ENCODE results near the gene HMCN1.

HMCN1 gene

DNA sequence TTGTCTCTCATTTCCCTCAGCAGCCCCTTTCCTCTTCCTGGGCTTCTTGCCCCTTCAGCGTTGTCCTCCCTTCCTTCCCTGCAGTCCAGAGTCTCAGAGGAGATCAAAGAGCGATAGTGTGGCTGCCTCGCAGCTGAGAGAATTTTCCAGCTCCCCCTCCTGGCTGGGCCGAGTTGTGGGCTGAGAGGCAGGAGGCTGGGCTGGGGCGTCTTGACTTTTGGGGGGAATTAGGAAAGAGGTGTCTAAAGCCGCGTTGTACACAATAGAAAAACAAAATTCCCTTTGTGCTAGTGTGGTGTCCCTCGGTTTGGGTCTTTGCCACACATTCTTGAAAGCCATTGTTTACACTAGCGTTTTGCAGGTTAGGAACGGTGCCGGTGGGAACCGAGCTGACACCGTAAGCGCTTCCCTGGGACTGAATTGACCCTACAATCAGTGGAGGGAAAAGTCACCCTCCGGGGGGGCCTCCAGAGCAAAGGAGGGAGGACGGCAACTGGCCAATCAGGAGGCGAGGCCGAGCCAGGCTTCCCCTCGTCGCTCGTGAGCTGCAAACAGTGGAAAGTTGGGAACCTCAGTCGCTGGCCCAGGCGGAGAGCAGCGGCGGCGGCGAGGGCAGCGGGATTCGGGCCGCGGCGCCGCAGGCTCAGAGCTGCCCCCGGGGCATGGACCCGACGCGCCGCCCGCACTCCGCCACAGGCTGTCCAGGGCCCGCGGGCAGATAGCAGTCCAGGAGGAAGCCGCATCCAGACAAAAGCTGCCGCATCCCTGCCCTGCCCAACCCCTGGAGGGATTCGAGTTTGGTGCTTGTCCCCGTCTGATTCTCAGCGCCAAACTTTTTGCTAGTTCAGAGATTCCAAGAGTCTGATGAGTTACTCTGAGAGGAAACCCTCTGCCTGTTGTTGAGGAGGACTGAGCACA lies at the start of gene HMCN1:
Gene HMCN1, plus strand, starts transcription at position 574 of the 918 bp plus-strand sequence. CDS start 389 bp downstream, outside the sequence.
- peak; percentile 47 to 75 for DNase-seq

DNA sequence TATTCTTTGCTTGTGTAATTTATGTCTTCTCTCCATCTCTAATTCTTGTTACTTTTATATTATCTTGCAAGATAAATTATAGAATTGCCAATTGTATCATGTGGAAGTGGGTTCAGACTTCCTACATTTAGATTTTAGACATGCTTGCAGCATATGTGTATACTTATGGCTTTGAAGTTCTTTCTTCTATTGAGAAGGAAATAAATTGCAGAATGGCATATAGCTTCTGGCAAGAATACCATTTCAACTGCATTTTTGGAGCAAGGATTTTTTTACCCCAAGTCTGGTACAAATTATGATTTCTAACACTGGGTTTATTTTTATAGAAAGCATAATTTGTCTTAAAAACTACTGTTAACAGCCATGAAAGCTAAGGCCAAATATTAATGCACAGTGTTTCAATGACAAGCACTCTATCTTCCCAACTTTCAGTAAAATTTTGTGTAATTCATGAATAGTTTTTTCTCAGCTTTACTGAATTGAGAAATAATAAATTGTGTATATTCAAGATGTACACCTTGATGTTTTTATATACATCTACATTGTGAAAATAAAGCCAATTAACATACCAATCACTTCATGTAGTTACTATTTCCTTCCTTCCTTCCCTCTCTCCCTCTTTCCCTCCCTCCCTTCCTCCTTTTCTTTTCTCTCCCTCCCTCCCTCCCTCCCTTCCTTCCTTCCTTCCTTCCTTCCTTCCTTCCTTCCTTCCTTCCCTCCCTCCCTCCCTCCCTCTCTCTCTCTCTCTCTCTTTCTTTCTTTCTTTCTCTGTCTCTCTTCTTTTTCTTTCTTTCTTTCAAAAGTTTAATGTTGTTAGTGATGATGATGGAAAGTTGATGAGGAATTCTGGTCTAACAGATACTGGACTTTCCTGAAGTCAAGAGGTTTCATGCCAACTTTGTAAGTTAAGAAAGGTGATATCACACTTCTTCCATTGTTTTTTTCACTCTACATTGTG lies 47.1 kb upstream of the HMCN1 start:
- DNase-seq = no peak

DNA sequence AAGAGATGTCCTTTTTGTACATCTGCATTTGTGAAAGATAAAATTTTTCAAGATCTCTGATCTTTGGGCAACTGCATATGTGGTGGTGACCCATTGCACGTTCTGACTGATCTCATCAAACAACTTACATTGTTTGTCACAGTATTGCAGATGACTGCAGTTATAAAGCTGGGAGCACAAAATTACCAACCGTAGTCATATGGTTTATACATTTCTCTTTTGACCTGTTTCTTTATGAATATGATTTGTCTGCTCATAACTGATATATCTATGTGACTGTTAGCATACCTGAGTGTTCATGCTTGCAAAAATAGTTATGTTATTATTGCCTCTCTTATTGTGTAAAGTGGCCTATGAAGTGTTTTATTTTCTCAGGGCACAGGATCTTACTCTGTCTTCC lies 43.7 kb upstream of the HMCN1 start:
- DNase-seq = no peak

DNA sequence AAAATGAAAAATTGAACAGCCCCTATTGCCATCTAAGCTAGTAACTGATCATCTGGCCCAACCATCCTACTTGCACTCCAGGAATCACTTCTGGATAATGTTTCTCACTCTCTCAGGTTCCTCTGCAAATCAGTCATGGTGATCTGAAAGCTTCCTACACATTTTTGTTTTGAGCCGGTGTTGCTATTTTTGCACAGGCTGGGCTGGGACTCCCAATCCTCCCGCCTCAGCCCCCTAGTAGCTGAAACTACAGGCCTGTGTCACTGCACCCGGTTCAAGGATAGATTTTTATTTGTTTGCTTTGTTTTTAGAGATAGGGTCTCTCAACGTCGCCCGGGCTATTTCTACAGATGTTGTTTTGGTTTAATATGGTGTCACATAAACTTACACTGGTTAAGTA lies 40.5 kb upstream of the HMCN1 start:
- no peak for DNase-seq

DNA sequence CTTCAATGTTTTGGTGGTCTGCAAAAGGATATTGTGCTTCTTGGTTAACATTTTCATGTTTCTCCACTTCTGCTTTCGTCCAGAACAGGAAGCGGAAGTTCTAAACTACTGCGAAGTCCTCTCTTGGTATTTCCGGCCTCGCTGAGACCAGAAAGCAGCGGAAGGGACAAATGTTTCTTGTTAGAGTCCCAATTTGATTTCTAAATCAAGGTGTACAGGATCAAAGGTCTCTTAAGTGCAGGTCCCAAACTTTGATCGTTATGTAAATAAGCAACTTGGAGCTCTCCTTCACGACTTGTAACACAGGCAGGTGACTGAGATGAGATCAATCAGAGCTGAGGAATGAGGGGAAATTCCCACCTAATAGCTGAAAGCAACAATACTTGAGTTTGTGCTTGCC lies 40.1 kb upstream of the HMCN1 start:
- DNase-seq = no peak

DNA sequence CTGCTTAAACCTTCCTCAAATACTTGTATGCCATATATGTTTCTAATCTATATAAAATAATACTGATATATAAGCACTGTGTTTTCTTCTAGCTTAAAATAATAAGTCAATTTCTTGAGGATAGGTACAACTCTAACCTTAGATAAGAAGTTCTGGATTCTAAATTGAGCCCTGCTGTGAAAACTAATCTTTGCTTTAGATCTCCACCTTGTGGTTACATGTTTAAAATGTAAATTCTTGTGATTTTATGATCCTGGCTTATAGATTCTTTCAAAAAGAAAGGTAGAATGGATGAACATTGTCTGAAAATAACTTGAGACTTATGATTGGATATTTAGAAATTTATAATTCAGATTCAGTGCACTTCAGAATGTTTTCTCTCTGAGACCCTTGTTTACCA lies 38.9 kb upstream of the HMCN1 start:
- DNase-seq = no peak

DNA sequence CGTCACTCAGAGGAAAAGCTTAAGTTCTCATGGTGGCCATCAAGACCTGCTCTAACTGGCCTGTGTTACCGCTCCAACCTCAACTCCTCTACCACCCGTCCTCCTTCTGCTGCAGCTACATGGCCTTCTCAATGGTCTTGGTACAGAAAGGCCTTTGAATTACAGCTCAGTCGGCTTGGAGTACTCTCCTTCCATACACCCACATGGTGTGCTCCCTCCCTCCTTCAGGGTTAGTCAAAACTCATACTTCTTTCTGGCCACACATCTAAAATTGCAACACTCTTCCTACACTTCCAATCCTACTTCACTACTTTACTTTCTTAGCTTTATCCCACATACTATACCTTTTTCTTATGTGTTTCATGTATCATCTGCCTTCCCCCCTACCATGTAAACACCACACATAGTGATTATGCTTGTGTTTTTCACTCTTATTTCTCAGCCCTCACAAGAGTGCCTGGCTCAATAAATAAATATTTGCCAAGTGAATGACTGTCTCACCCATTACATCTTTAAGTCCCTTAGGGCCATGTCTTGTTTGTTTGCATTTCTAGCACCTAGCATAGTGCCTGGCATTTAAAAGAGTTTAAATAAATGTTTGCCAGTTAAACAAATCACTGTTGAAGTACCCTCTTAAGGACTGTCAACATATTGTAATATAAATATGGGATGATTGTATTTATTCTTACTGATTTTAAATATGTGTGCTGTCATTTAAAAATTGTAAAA lies 37.6 kb upstream of the HMCN1 start:
- peak; percentile 18 to 59 for DNase-seq

DNA sequence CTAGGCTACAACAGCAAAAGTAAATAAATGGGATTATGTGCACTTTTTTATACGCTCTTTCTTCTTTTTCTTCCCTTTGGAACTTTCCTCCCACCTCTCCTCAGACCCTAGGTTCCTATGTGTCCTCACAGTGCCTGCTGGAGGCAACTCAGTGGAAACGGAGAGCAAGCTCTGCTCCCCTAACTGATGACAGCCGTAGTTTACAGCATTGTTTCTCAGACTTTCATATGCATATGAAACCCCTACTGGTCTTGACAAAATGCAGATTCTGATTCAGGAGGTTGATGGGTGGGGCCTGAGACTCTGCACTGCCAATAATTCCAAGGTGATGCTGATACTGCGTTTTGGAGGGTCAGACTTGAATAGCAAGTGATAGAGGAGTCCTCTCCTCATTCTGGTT lies 34.3 kb upstream of the HMCN1 start:
- DNase-seq = no peak

DNA sequence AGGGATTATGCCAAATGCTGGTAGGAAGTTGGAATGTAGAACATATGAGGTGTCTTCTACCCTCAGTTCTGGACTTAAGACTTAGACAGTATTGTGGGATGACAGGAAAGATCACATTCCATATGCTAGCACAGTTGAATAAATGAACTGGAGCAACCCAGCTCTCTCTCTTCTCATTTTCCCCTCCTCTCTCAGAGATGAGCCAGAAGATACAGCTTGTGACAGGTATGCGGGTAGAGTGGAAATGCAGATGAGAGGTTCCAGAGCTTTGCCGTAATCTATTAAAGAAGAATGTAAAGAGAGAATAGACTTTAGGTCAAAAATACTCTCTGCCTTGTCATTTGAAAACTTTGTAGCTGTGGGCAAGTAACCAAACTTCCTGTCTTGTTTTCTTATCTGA lies 32.5 kb upstream of the HMCN1 start:
- no peak for DNase-seq

DNA sequence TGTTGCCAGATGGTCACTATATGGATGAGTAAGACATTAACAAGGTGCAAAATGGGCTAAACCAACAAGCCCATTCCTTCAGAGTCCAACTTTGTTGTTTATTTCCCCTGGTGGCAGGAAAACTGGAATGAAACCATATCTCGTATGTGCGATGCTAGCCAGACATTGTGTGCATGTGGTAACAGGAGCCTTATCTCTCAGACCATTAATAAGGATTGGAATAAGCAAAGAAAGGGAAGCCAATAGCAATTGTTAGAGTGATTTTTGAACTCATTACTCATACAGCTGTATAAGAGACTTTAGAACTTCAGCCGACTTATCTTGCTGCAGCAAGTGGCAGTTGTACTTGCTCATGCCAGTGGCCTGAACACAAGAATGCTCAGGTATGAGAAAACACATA lies 30.0 kb upstream of the HMCN1 start:
- DNase-seq = no peak

DNA sequence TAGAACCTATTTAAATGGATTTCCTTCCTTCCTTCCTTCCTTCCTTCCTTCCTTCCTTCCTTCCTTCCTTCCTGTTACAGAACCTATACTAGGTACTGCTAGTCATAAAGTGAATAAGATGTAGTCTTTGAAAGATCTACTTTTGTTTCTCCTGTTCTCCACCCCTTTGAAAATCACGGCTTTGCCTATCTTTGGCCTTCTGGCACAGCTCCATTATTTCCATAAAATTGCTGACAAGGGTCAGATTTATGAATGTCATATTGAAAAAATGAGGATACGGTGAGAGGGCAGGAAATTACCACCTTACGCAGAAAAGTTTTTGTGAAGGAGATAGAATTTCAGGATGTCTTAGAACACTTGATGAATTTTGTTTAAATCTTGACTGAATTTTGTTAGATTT lies 18.1 kb upstream of the HMCN1 start:
- no peak for DNase-seq

DNA sequence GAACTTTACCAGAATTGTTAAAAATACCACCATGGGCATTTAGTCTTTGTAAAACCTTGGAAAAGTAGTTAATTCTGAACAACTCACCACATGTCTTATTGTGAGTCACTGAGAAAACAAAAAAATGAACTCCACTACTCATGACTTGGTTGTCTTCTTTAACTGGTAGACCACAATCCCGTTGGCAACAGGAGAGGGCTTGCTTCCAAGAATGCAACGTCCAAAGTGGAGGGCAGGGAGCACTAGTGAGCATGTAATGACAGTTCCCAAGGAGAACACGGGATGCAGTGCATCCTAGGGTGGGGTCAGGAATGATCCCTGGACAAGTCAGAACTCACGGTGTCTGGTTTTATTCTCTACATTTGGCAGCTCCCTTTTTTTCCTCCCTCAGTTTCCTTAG lies 15.2 kb upstream of the HMCN1 start:
- DNase-seq = no peak

DNA sequence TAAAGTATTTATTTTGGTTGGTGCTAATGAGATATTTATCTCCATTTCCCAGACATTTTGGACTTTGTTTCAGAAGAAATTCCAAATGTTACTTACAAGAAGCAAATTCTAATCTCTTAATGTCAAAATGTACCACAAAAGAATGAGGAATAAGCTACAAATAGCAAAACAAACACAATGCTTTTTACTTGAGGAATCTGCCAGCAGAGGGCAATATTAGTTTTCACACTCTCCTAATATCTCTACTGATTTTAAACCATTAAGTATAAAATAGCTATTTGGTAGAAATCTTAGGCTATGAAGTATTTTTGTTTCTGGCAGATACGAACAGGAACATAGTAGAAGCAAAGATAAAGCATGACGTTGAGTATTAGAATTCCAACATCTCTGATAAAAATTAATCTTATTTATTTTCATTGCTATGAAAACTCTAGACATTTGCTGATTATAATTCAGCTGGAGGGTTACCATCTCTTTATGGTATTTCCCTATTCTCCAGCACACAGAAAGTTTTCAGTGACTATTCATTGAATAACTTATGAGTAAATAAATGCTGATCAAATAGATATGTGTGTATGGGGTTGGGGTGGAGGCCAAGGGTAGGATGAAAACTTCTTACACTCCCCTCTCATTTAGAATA lies 13.4 kb upstream of the HMCN1 start:
- peak in 1 of 2 experiments; percentile 51 for DNase-seq

DNA sequence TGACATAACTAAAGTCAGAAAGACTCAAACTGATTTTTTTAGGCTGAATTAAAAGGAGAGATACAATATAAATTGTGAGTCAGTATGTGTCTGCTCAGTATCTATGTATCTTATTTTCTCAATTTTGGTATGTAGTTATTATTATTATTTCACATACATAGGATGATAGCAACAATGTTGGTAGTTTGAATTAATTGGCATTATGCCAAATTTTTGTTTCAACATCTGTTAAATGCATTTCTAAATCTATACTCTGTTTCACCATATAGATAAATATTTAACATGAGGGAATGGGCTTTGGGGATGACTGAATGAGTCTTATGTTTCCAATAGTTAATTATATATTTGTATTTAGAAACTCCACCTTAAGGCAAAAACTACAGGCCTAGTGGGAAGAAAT lies 12.6 kb upstream of the HMCN1 start:
- no peak for DNase-seq

DNA sequence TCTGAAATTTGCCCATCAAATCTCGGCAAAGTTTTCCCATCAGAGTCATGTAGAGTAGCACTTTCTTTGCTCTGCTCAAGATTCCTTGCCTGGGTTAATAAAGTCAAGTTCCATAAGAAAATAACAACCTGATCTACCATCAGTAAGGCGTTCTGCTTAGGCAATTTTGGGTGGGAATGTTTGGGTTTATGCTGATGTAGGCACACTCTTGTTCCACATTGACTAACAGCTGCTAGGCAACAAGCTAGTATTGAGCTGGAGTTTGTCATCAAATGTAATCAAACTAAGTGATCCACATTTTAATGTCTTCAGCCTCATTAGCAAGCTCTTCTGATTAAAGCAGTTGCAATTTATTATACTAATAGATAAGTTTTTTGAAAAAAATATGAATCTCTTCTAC lies 12.1 kb upstream of the HMCN1 start:
- DNase-seq = no peak

DNA sequence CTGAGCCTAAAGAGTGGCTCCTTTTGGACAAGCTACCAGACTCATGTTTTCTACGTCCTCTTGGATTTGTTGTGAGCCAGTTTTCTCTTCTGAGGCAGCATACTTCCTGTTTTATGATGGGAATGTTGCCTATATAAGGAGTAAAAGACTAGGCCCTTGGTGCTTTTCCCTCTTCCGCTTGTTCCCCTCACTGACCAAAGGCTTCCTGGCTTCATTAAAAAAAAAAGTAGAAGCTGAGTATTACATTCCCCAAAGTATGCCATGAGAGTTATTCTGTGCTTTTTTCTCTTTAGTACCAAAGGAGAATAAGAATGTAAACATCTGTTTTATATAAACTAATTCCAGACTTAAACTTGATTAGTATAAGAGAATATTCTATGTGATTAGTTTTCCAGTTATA lies 6.5 kb upstream of the HMCN1 start:
- no peak for DNase-seq

DNA sequence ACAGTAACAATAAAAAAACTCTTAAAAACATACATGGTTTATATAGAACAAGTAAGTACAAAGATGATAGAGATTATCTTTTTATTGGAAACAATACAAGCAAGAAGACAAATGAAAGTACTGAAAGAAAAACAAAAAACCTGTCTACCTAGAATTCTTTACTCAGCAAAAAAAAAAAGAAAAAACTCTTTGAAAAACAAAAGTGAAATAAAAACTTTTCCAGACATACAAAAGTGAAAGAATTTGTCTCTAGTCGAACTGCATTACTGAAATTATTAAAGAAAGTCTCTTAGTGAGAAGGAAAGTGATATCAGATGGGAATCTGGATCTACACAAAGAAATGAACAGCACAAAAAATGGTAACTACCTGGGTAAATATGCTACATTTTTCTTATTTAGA lies 2.7 kb upstream of the HMCN1 start:
- no peak for DNase-seq

DNA sequence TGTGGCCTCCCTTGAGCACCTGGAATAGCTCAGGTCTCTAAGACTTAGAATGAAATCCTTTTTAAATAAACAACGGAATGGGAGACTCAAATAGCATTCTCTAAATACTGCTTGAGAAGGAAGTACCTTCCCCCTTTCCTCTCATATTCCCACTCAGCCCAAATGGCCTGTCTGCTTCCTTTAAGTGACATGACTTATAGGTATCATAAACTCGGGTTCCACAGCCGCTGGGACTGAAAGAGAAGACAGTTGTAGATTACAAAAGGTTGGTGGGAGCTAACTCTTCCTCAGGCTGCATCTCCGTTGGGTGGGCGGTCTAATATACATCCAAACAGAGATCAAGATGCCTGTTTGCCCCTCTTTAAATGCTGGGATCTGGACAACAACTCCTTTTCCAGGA lies 1.2 kb upstream of the HMCN1 start:
- no peak for DNase-seq

DNA sequence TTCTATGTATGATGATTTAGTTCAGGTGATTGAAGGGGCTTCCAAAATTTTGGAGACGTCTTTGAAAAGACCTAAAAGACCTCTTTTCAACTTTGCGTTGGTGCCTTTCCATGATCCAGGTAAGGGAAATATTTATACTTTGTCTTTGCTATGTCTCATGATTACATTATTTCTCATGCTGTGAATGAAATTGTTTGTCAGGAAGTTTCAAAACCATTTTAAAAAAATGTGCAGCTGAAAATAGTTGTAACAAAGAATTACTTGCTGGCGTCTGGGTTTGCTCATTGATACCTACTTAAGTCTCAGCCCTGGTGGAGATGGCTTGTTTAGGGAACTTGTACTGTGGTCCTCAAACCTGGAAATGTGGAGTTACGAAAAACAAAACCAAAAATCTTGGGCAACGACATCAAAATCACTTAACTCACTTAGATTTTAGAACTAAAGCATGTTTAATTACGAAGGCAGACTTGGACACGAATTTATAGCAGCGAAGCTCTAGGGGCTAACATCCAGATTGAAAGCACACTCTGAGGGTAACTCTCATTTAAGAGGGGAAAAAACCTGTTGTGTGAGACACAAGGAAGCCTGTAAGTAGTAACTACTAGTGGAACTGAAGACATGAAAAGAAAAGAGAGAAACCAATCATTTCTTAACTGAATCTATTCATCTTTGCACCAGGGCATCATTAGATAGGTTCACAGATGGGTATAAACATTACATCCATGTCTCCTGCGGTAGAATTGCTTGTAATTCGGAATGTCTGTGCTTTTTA lies 924 bp downstream of the HMCN1 start:
- no peak for DNase-seq

DNA sequence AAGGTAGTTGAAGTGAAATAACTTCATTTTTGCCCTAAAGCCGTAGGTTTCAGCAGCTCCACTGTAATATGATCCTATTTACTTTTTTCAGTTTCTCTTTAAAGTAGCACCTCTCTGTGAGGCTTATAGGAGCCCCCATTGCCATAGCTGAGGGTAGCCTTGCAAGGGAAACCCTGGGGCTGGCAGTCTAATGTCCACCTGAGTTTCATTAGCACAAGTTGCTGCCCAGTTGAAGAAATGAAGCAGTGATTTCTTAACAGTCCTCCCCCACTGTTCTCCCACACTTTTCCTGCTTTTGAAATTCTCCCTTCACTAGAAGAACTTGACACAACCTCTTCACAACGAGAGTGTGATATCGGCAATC lies 1.5 kb downstream of the HMCN1 start:
- no peak for DNase-seq

DNA sequence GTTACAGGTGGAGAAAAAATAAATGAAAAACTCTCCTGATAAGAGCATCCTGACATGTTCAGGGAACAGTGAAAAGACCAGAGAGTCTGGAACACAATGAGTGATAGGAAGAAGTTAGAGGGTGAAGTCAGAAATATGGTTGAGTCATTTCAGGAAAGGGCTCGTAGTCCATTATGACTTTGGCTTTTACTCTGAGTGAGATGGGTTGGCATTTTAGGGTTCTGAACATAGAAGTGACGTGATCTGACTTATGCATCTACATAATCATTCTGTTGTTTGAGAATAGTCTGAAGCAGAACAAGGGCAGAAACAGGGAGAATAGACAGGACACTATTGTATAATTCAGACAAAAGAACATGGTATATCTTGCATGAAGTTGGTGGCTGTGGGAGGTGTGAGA lies 5.8 kb downstream of the HMCN1 start:
- DNase-seq = no peak

DNA sequence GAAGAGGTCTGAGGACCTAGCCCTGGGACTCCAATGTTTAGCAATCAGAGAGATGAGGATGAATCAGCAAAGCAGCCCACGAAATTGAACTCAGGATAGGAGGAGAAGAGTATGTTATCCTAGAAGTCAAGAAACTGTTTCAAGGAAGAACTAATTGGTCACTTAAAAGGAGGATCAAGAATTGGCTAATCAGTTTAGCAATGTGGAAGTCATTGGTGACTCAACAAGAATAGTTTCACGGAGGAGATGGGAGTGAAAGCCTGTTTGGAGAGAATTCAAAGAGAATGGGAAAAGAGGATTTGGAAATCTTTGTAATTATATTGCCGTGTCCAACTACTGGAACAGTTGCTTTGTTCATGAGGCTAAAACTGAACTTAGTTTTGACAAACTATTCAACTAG lies 7.4 kb downstream of the HMCN1 start:
- DNase-seq = no peak

Data from NCI-H2081 (cell line).